ENCODE results near the gene TNFAIP8L3. TPM values are rescaled to one million over a fixed set of nuclear protein-coding genes. Genes with fewer than 3 reads are reported as not detected.

The TNFAIP8L3 gene
- total and polyA plus RNA-seq, 9 of the 15 experiments (the other 6 are each of a cell fraction or from before 2014, with no cell fraction given) = 0.13 TPM; not detected in 8

DNA sequence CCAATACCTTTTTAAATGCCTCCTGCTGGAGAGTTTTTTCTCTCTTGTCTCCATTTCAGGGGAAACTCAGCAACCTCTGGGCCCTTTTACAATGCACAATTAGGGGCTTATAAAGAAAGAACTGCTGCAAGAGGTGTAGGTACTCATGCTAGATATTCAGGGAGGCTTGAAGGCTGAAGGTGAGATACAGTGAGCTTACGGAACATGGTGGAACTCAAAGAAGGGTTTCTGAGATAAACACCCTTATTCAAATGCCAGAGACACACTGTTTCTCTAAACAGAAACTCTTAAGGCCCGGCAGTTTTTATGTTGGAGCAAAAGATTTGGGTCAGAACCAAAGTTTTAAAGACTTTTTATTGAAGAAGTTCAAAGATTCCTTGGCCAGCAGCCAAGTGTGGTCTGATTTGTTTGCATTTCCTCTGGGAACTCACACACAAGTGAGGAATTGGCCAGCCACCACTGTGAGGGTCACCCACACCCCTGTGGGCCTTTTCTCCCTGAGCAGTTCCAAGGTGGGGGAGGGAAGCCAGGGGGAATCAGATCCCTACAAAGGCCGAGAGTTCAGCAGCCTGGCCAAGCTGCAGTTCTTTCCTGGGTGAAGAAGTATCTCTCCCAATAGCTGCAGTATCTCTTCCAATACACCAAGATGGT, 47.8 kb downstream of the TNFAIP8L3 start:
- ATAC-seq = no peak
- Histone ChIP-seq H3K9me1 (ENCODE audit: control insufficient read depth, insufficient read depth, low read length) (no peaks in the 10 kb centered on the region), H3K36me3 (ENCODE audit: control insufficient read depth, insufficient read depth, low read length) (no peaks in the 10 kb centered on the region), H3K79me2 (ENCODE audit: control insufficient read depth, insufficient read depth, low read length) (no peaks in the 10 kb centered on the region), H3K4me2 (ENCODE audit: insufficient read depth, low read length) (no peak overlapping the region), H2AFZ (ENCODE audit: low read depth, low read length) (no peak overlapping the region), H3K27me3 (ENCODE audit: control insufficient read depth in 2 of 2, insufficient read depth in 2 of 2, low read length in 2 of 2) (no peaks in the 10 kb centered on the region), H3K9ac (ENCODE audit: insufficient read depth in 1 of 2, low read depth in 2 of 2, low read length in 2 of 2) (no peak overlapping the region), H4K20me1 (replicated peaks; ENCODE audit: control insufficient read depth, insufficient read depth, low read length) (no peaks in the 10 kb centered on the region), H3K9me3 (replicated peaks; ENCODE audit: control insufficient read depth, insufficient read depth, low read depth, low read length) (no peaks in the 10 kb centered on the region), H3K27ac (ENCODE audit: extremely low read depth, low read depth, low read length) (no peak overlapping the region), H3K4me3 (no peak overlapping the region), H3K4me1 (replicated peaks in 1 of 2; ENCODE audit: control insufficient read depth in 2 of 2, insufficient read depth in 2 of 2, low read length in 2 of 2) (peaks cover 0 to 3% of the 10 kb centered on the region in 2 experiments; a peak in 1 of 5 replicates)
- FAIRE-seq = peak; percentile 49
- TF ChIP-seq NFIC (IDR thresholded peaks at IDR 0.05) = peak; percentile 79
- TF ChIP-seq, protein P1, sequence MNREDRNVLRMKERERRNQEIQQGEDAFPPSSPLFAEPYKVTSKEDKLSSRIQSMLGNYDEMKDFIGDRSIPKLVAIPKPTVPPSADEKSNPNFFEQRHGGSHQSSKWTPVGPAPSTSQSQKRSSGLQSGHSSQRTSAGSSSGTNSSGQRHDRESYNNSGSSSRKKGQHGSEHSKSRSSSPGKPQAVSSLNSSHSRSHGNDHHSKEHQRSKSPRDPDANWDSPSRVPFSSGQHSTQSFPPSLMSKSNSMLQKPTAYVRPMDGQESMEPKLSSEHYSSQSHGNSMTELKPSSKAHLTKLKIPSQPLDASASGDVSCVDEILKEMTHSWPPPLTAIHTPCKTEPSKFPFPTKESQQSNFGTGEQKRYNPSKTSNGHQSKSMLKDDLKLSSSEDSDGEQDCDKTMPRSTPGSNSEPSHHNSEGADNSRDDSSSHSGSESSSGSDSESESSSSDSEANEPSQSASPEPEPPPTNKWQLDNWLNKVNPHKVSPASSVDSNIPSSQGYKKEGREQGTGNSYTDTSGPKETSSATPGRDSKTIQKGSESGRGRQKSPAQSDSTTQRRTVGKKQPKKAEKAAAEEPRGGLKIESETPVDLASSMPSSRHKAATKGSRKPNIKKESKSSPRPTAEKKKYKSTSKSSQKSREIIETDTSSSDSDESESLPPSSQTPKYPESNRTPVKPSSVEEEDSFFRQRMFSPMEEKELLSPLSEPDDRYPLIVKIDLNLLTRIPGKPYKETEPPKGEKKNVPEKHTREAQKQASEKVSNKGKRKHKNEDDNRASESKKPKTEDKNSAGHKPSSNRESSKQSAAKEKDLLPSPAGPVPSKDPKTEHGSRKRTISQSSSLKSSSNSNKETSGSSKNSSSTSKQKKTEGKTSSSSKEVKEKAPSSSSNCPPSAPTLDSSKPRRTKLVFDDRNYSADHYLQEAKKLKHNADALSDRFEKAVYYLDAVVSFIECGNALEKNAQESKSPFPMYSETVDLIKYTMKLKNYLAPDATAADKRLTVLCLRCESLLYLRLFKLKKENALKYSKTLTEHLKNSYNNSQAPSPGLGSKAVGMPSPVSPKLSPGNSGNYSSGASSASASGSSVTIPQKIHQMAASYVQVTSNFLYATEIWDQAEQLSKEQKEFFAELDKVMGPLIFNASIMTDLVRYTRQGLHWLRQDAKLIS (CRISPR knock-in tag; IDR thresholded peaks at IDR 0.05) = no peak
- TF ChIP-seq NR2F6 (CRISPR knock-in tag; IDR thresholded peaks at IDR 0.05) = no peak
- TF ChIP-seq PHTF2 (CRISPR knock-in tag; IDR thresholded peaks at IDR 0.05) = no peak
- intact Hi-C loops (cut with micrococcal nuclease) = no loop called here
- in situ Hi-C loops (cut with MboI) = no loop called here
- 24% methylated on average over 3 of the region's 3 CpGs for WGBS (ENCODE audit: insufficient coverage, low coverage, missing lambda C conversion rate)
- ChIA-PET CTCF (ENCODE audit: low intra/inter-chr PET ratio) (no interaction called here), POLR2A (interaction anchor here (0.9 to 1.1 kb wide), 2 partner anchors 8 to 44 kb away, joined by 3 to 4 read pairs; no protein-coding TSS in a partner anchor)
- BruUV-seq (replicated peaks) = no TSS peak
- DNase-seq (ENCODE audit: extremely low read depth in 1 of 4, low spot score in 3 of 4) = no peak

All from K562 (cell line).